HG02840 (cell line): Measurements from ENCODE around the gene ARHGEF3.

ENCODE experiments used
- ATAC-seq: cut with Tn5 transposase; IDR thresholded peaks from one replicate; pipeline ENCODE4 v1.9.1; 2021; ENCODE audit warnings: mild to moderate bottlenecking, moderate library complexity, moderate number of reproducible peaks; ENCODE audit not compliant: unreplicated experiment, low FRiP score

Gene ARHGEF3

DNA sequence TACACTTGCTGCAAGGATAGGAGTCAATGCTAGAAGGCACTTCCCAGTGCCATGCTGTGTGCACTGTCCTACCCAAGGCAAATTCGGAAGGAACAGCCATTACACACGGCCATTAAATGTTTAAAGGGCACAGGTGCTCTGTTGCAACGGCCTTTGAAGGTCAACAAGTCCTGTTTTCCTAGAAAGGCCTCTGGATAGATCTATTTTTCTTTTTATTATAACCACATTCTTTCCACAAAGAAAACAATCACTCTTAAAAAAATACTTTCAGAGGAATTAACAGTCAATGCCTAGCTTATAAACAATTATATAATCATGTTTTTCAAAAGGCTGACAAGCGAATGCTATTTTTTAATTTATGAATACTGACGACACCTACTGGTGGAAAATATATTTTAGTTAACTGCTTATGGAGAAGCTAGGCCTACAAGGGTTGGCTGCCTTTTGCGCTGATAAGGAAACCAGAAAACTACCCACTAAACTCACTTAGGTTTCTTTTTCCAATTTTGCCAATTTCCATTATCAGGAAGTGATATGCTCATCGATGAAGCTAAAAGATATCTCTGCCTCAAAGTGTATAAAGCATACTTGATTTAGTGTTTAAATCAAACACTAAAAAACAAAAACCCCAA, 2.4 kb downstream of the ARHGEF3 start:
- ATAC-seq, result no peak

GRCh38 chr3:56796996-56797395, 4.8 kb downstream of the ARHGEF3 start:
- no peak for ATAC-seq

- no peak for ATAC-seq
Measured at GRCh38 chr3:56796202-56796601, 5.5 kb downstream of the ARHGEF3 start.

DNA sequence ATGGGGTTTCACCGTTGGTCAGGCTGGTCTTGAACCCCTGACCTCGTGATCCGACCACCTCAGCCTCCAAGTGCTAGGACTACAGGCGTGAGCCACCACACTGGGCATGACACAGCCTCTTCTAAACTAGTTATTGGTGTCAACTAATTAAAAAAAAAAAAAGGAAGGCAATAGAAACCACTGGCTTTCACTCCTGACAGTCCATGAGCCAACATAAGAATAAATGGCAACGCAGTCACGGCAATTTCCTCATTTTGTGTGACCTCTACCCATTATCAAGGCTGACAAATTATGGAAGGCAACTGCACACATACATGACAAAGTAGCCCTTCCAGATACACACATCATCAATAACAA, 5.9 kb downstream of the ARHGEF3 start:
- ATAC-seq, result no peak

- ATAC-seq, result no peak
Measured at GRCh38 chr3:56795097-56795828, 6.5 kb downstream of the ARHGEF3 start.

DNA sequence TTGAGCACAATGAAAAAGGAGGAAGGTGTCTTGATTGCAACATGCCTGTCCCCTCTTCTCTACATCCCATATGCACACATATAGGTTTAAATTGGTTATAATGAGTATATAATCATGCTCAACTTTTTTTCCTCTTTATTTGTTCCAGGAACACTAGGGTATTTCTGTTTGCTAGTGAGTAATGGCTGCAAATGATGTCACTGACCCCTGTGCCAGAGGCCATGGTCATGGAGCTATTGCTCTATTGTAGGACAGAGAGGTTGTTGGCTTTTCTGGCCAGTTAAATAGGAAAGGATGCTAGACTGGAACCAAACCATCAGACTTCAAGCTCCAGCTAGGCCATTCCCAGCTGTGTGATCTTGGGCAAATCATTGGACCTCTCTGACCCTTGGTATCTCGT, 9.6 kb downstream of the ARHGEF3 start:
- no peak for ATAC-seq

- no peak for ATAC-seq
Measured at GRCh38 chr3:56790016-56790821, 11.5 kb downstream of the ARHGEF3 start.

GRCh38 chr3:56789076-56789475, 12.7 kb downstream of the ARHGEF3 start:
- no peak for ATAC-seq

DNA sequence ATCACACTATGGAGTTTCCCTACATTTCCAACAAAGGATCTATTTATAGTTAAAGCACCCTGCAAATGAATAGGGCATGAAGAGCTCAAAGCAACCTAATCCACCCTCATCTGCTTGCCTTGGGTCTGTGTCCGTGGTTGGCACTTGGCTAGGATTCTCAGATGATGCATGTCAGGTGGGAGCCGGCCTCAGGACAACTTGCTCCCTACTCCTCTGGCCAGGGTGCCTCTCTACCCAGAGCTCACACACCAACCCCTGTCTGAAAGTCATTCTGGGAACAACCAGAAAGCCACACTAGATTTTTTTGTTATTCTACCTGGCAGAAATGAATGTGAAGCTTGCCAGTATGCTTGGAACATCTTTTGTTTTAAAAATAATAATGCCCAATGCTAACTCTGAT, 13.2 kb downstream of the ARHGEF3 start:
- ATAC-seq, result no peak

- ATAC-seq, result no peak
Measured at GRCh38 chr3:56787784-56788256, 13.9 kb downstream of the ARHGEF3 start.

- ATAC-seq, result no peak
Measured at GRCh38 chr3:56787258-56787775, 14.4 kb downstream of the ARHGEF3 start.

DNA sequence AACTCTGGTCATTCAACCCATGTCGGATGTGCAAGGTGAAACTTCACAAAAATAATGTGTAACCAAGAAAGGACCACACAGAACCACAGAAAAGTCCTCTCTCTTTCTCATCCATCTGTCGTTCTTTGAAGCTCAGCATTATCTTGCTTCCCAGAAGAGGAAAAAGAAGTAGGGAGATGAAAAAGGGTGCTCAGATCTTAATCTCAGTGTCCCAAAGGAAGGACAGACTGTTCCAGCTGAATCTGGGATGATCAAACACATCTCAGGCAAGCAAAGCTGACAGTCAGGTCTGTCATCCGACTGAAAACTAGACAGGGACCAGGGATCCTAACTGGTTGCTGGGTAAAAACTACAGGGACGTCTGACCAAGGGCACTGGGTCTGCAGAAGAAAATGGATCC, 16.2 kb downstream of the ARHGEF3 start:
- ATAC-seq, result no peak

DNA sequence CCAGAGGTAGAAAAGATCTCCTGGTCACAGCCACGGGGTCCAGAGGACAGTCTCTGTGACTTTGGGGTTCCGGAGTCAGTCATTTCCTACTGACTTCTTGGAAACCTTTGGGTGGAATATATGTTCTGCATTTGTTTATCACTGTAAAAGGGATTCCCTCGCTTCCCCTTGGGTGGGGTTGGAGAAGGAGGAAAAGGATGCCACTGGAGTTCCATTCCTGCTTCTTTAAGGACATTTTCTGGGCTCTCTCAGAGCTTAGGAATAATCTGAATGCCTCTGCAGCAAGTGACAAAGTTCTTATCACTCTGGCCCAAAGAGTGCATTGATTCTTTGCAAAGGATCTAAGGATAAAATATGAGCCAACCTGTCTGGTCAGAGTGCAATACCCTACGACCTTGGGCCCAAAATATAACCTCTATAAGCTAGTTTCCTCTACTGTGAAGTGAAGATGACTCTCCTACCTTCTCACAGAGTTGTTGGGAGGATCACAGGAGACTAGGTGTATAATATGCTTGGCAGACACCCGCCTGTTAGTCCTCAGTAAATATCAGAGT, 17.2 kb downstream of the ARHGEF3 start:
- no peak for ATAC-seq

- peak; percentile 94 for ATAC-seq
Measured at GRCh38 chr3:56783644-56784447, 17.9 kb downstream of the ARHGEF3 start.

DNA sequence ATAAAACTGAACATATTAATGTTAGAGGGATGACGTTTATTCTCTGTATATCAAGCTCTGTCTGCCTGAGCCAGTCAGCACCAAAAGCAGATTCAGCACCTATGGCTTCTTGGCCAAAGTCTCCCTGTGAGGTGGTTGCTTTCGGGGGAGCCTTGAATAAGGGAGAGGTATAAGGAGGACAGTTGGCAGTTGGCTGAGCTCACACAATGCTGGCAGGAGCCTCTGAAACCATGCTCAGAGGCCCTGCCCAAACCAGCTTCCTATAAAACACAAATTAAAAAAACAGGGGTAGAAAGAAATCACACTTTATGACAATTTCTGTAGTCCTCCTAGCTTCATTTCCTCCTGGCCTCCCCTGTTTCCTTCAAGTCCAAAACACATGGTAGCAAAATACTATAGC, 18.8 kb downstream of the ARHGEF3 start:
- ATAC-seq, result no peak

DNA sequence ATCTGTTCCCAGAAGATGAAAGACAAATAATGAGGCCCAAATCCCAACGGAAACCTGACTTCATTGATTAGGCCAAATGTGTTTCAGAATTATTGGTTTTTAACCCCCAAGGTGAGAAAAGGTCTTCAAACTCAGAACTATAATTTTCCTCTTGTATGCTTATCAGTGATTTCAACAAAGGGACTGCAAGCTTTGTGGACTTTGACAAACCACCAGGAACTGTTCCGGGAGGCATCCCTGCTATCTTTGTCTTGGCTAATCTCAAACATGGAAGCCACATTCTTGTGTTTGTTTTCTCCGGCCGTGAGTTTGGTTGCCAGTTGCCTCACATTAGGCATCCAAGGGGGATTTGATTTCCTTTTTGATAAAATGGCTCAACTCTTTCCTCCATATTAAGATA, 19.5 kb downstream of the ARHGEF3 start:
- no peak for ATAC-seq

DNA sequence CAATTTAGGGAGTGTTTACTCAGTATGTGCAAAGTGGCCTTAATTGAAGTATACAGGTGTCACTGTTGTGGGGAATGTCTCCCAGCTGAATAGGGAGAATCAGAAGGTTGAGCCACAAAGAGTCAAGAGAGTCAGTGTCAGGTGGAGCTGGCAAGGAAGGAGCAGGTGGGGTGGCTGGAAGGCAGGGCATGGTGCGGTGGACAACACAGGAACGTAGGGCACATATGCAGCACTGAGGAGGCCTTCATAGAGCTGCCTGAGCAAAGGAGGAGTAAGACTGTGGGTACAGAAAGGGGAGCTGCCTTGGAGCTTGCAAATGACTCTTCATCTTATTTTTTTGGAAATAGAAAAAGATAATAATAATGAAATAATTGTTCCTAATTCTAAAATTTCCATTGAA, 20.0 kb downstream of the ARHGEF3 start:
- ATAC-seq, result no peak

GRCh38 chr3:56780936-56781335, 20.8 kb downstream of the ARHGEF3 start:
- ATAC-seq, result no peak

DNA sequence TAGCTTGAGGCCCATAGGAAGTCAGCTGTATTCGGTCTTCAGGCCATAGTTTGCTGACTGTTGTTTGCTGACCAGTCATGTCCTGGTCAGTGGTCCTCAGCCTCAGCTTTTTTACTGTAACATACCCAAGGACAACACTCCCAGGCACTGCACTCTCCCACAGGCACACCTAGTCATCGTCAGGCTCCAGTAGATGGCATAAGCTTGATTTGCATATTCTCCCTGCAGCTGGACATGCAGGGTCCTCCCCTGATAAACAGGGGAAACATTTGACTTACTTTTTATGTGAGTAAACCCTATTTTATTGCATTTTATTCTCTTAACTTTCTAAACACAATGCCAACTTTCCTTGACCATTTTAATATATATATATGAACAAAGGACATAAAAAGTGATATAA, 22.9 kb downstream of the ARHGEF3 start:
- no peak for ATAC-seq

- no peak for ATAC-seq
Measured at GRCh38 chr3:56776556-56776950, 25.2 kb downstream of the ARHGEF3 start.
